ENCODE results near the gene BRD1. TPM values are rescaled to one million over a fixed set of nuclear protein-coding genes. Genes with fewer than 3 reads are reported as not detected.

The BRD1 gene
- total and polyA plus RNA-seq, 7 experiments from 2014 or later: 2.8 to 130 (median 84.5) TPM

DNA sequence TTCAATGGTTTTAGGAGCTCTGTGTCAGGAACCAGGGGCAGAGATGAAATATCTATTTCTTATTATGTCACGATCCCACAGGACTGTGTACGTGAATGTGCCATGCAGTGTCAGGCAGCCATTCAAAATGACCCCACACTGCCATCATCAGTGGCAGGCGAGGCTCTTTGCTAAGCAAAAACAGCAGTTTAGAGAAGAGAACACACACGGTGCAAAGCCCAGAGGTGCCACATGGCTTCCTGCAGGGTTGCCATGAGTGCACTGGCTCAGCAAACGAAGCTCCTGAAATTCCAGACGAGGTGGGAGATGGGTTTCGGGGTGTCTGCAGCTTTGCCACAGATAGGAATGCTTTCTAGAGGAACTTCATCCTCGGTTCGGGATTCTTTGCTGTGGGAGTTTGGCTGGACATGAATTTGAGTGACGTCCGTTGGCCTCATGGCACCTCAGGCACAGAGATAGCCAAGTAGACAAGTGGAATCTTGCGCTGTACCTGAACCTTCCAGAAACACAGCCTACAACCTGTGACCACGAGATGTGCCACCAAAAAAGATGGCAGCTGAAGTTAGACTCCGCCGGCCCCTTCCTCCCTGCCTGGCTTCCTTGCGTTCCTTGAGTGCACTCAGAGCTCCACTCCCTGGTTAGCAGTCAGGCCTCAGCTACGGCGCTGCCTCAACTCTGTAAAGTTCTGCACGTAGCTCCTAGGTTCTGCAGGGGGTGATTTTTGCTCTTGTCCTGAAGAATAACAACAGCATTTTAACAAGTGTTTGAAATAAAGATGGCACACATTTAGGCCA, 18.2 kb upstream of the BRD1 start:
- H3K9me3 Mint-ChIP-seq: no peaks in the 10 kb centered on the region
- peaks cover 0 to 53% (median 0%) of the 10 kb centered on the region in 5 donors for H3K27me3 Mint-ChIP-seq
- Histone ChIP-seq H3K27me3 (ENCODE audit: control insufficient read depth in 2 of 2, insufficient read depth in 2 of 2, low read length in 2 of 2) (no peaks in the 10 kb centered on the region), H3K27ac (ENCODE audit: low read depth, low read length) (no peak overlapping the region), H3K36me3 (ENCODE audit: control insufficient read depth in 2 of 3, insufficient read depth in 3 of 3, low read length in 3 of 3) (no peaks in the 10 kb centered on the region), H3K4me1 (ENCODE audit: control insufficient read depth in 2 of 2, insufficient read depth in 2 of 2, low read length in 2 of 2) (peaks cover 0 to 5% of the 10 kb centered on the region in 2 donors), H3K9me3 (ENCODE audit: control insufficient read depth in 2 of 3, low read length in 3 of 3) (no peaks in the 10 kb centered on the region), H3K4me3 (ENCODE audit: low read length) (no peak overlapping the region)
- peak overlapping the region in 1 of 10 donors; percentile 16 for H3K4me3 Mint-ChIP-seq
- POLR2A ChIA-PET: interaction anchor here (0.9 to 1.4 kb wide), 2 partner anchors 8 to 26 kb away, joined by 3 read pairs; no protein-coding TSS in a partner anchor
- DNase-seq: no peak
- peaks cover 5 to 12% (median 9%) of the 10 kb centered on the region in 7 donors for H3K4me1 Mint-ChIP-seq
- peak overlapping the region in 2 of 9 donors; percentile 27 to 28 for H3K27ac Mint-ChIP-seq
- ATAC-seq: no peak
- H3K36me3 Mint-ChIP-seq: no peaks in the 10 kb centered on the region
- intact Hi-C loops (cut with micrococcal nuclease): no loop called here
- CTCF ChIA-PET: interaction anchor here (0.6 to 1.2 kb wide), 2 partner anchors 9 to 10 kb away, joined by 4 to 5 read pairs; no protein-coding TSS in a partner anchor

DNA sequence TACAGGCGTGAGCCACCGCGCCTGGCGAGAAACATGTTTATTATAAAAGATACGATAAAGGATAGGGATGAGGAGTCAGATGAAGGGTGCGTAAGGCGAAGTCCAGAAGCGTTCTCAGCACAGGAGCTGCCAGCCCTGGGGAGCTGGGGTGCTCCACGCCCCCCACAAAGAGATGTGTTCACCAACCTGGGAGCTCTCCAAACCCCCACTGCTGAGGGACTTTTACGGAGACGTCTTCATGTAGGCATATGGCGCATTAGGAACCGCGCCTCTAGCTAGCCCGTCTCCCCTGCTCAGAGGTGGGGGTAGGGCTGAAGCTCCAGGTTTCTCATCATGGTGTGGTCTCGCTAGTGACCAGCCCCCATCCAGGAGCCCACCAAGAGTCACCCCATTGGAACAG, 17.6 kb upstream of the BRD1 start:
- no peak overlapping the region for H3K4me3 ChIP-seq (ENCODE audit: low read length)
- CTCF ChIA-PET: interaction anchor here (1.2 kb wide), 1 partner anchor 10 kb away, joined by 5 read pairs; no protein-coding TSS in a partner anchor

DNA sequence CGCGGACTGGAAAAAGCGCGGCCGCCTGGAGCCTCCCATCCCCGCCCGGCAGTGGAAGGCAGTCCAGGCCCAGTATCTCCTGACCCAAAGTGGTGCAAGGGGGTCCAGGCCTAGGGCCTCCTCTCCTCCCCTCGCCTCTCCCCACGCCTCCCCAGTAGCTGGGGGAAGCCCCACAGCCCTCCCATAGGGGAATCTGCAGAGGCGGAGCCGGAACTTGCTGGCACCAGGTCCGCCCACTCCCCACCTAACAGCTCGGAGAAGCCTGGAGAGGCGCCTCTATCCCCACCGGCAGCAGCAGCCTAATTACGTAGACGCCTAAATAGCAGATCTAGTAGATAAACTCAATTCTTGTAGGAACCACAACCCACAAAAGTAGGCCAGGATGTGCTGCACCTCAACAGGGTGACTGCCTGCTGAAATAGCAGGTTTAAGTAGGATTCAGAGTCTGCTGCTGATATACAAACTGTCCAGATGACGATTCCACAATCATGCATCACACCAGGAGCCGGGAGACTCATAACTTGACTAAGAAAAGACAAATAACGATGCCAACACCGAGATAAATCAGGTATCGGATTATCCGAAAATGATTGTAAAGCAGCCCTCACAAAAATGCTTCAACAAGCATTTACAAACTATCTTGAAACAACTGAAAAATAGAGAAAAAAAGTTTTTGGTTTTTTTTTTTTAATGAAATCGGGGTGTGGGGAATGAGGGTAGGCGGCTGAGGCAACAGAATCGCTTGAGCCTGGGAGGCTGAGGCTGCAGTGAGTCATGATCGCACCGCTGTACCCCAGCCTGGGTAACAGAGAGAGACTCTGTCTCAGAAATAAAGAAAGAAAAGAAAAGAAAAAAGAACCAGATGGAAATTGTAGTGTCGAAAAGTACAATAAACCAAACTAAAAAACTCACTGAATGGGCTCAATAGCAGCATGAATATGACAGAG, 11.4 kb upstream of the BRD1 start:
- H3K4me3 ChIP-seq (ENCODE audit: low read length): peak overlapping the region; percentile 66
- H3K27ac Mint-ChIP-seq: peak overlapping the region; percentile 88 to 98 (median 95)
- DNase-seq (peak; percentile 63 to 96 (median 93)), ATAC-seq (peak; percentile 99)
- POLR2A ChIA-PET: interaction anchor here (0.6 to 3.3 kb wide), 19 partner anchors 7 to 124 kb away, joined by 3 to 27 read pairs (median 3); no protein-coding TSS in a partner anchor
- H3K36me3 Mint-ChIP-seq: peaks cover 0 to 5% (median 0%) of the 10 kb centered on the region in 5 donors
- intact Hi-C loops (cut with micrococcal nuclease): loop anchor here (1.0 kb wide), 6 partner anchors 9 to 79 kb away; partner anchors contain the start of genes ZBED4 (in 2 of the 2), ALG12 (in 1 of the 2) and CRELD2 (in 1 of the 2)
- peaks cover 21 to 32% (median 28%) of the 10 kb centered on the region in 7 donors for H3K4me1 Mint-ChIP-seq
- H3K4me1 ChIP-seq (ENCODE audit: control insufficient read depth in 2 of 2, insufficient read depth in 2 of 2, low read length in 2 of 2): peaks cover 14 to 18% of the 10 kb centered on the region in 2 donors
- H3K36me3 ChIP-seq (ENCODE audit: control insufficient read depth in 2 of 3, insufficient read depth in 3 of 3, low read length in 3 of 3): no peaks in the 10 kb centered on the region
- H3K27me3 ChIP-seq (ENCODE audit: control insufficient read depth in 2 of 2, insufficient read depth in 2 of 2, low read length in 2 of 2): no peaks in the 10 kb centered on the region
- H3K9me3 Mint-ChIP-seq: no peaks in the 10 kb centered on the region
- H3K4me3 Mint-ChIP-seq: peak overlapping the region; percentile 61 to 86 (median 82)
- peaks cover 0 to 12% (median 0%) of the 10 kb centered on the region in 5 donors for H3K27me3 Mint-ChIP-seq
- H3K9me3 ChIP-seq (ENCODE audit: control insufficient read depth in 2 of 3, low read length in 3 of 3): no peaks in the 10 kb centered on the region
- H3K27ac ChIP-seq (ENCODE audit: low read depth, low read length): peak overlapping the region; percentile 100
- CTCF ChIA-PET: interaction anchor here (0.6 to 1.2 kb wide), 3 partner anchors 16 to 92 kb away, joined by 3 to 4 read pairs (median 3); no protein-coding TSS in a partner anchor

More for the DNA sequence above, 17.6 kb upstream of the BRD1 start:
- H3K36me3 Mint-ChIP-seq: no peaks in the 10 kb centered on the region
- H3K4me1 Mint-ChIP-seq: peaks cover 3 to 9% (median 7%) of the 10 kb centered on the region in 7 donors
- intact Hi-C loops (cut with micrococcal nuclease): no loop called here
- peaks cover 0 to 48% (median 0%) of the 10 kb centered on the region in 5 donors for H3K27me3 Mint-ChIP-seq
- POLR2A ChIA-PET: interaction anchor here (1.4 kb wide), 1 partner anchor 7 kb away, joined by 3 read pairs; no protein-coding TSS in a partner anchor
- Histone ChIP-seq H3K4me1 (ENCODE audit: control insufficient read depth in 2 of 2, insufficient read depth in 2 of 2, low read length in 2 of 2) (peaks cover 0 to 8% of the 10 kb centered on the region in 2 donors), H3K27ac (ENCODE audit: low read depth, low read length) (no peak overlapping the region), H3K9me3 (ENCODE audit: control insufficient read depth in 2 of 3, low read length in 3 of 3) (no peaks in the 10 kb centered on the region), H3K27me3 (ENCODE audit: control insufficient read depth in 2 of 2, insufficient read depth in 2 of 2, low read length in 2 of 2) (no peaks in the 10 kb centered on the region), H3K36me3 (ENCODE audit: control insufficient read depth in 2 of 3, insufficient read depth in 3 of 3, low read length in 3 of 3) (no peaks in the 10 kb centered on the region)
- H3K27ac Mint-ChIP-seq: no peak overlapping the region
- H3K4me3 Mint-ChIP-seq: no peak overlapping the region
- DNase-seq: no peak
- no peak for ATAC-seq
- H3K9me3 Mint-ChIP-seq: no peaks in the 10 kb centered on the region

DNA sequence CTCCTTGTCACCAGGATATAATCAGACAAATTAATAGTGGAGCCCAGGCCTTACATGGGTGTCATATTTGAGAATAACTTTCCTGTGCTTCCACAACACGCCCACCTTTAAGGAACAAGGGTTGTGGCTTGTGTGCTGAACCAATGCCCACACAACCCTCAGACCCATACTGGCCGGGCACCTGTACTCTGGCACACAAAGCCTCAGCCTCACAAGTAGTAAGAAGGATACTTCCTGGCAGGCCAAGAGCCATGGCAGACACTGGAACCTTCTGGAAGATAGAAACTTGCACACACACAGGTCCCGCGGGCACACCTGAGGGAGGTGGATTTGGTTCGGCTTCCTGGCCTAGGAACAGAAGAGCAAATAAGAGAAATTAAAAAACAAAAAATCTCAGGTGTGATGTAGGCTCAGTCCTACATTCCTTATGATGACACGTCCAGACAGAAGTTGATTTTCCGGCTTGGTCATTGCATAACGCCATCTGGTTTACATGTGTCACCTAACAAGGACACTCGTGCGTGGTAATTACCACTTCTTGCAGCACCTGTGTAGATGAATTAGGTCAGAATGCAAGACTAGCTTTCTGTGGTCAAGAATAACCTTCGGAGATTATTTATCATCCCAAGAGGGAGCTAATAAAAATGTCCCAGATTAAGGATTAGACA, 5.8 kb upstream of the BRD1 start:
- ChIA-PET POLR2A (no interaction called here), CTCF (no interaction called here)
- Mint-ChIP-seq H3K4me3 (peak overlapping the region in 1 of 10 donors; percentile 7), H3K9me3 (peaks cover 0 to 6% (median 0%) of the 10 kb centered on the region in 11 donors), H3K4me1 (peaks cover 15 to 43% (median 31%) of the 10 kb centered on the region in 7 donors), H3K27me3 (peaks cover 0 to 23% (median 0%) of the 10 kb centered on the region in 5 donors), H3K36me3 (peaks cover 0 to 12% (median 0%) of the 10 kb centered on the region in 5 donors), H3K27ac (peak overlapping the region in 1 of 9 donors; percentile 9)
- no peaks in the 10 kb centered on the region for H3K36me3 ChIP-seq (ENCODE audit: control insufficient read depth in 2 of 3, insufficient read depth in 3 of 3, low read length in 3 of 3)
- H3K4me1 ChIP-seq (ENCODE audit: control insufficient read depth in 2 of 2, insufficient read depth in 2 of 2, low read length in 2 of 2): peaks cover 6 to 13% of the 10 kb centered on the region in 2 donors
- H3K27ac ChIP-seq (ENCODE audit: low read depth, low read length): no peak overlapping the region
- ATAC-seq (no peak), DNase-seq (no peak)
- intact Hi-C loops (cut with micrococcal nuclease): no loop called here
- H3K4me3 ChIP-seq (ENCODE audit: low read length): no peak overlapping the region
- H3K27me3 ChIP-seq (ENCODE audit: control insufficient read depth in 2 of 2, insufficient read depth in 2 of 2, low read length in 2 of 2): no peaks in the 10 kb centered on the region
- H3K9me3 ChIP-seq (ENCODE audit: control insufficient read depth in 2 of 3, low read length in 3 of 3): no peaks in the 10 kb centered on the region

DNA sequence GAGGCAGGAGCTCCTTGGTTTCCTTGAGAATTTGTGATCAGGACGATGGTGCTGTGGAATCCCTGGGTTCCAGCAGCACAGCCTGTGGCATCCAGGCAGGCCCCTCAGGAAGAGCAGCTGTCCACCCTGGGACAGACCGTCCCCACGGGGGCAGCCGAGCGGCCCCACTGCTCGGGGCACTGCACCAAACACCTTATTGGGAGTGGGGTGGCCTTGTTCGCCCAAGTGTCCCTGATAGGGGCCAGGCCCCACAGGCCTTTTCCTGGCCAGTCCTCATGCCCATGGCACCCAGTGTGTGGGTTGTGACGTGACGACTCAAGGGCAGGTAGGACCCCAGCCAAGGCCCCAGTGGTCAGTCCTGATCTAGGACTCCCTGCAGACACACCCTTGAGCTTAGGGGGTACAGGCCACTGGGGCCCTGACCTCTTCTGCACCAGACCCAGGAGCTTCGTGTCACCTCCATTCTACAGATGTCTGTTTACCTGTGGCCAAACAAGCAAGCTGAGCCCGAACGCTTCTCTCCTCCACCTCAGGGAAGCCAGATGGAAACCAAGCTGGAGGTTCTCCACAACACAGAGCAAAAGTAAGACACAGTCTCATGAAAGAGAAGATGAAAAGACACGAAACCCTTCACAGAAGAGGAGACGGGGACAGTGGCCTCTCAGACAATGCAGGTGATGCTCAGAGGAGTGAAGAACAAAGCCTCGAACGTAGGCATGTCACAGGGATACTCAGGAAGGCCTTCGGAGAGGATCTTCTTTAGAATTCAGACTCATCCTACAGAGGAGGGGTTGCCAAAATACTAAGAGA, 1.6 kb upstream of the BRD1 start:
- POLR2A ChIA-PET: interaction anchor here (0.8 to 4.5 kb wide), 8 partner anchors 10 to 96 kb away, joined by 4 to 27 read pairs (median 5); no protein-coding TSS in a partner anchor

More for the DNA sequence above, 1.6 kb upstream of the BRD1 start:
- H3K4me3 ChIP-seq (ENCODE audit: low read length): no peak overlapping the region
- intact Hi-C loops (cut with micrococcal nuclease): loop anchor here (1.0 kb wide), 1 partner anchor 10 kb away; no protein-coding TSS in a partner anchor
- peak overlapping the region; percentile 95 for H3K27ac ChIP-seq (ENCODE audit: low read depth, low read length)
- peaks cover 0 to 18% (median 0%) of the 10 kb centered on the region in 5 donors for H3K27me3 Mint-ChIP-seq
- peaks cover 25 to 30% of the 10 kb centered on the region in 2 donors for H3K4me1 ChIP-seq (ENCODE audit: control insufficient read depth in 2 of 2, insufficient read depth in 2 of 2, low read length in 2 of 2)
- H3K9me3 Mint-ChIP-seq: peaks cover 0 to 6% (median 0%) of the 10 kb centered on the region in 11 donors
- H3K36me3 ChIP-seq (ENCODE audit: control insufficient read depth in 2 of 3, insufficient read depth in 3 of 3, low read length in 3 of 3): peaks cover 0 to 7% (median under 1%) of the 10 kb centered on the region in 3 experiments
- ATAC-seq (no peak), DNase-seq (peak in 3 of 9 donors; percentile 14 to 36 (median 31))
- H3K4me1 Mint-ChIP-seq: peaks cover 25 to 52% (median 39%) of the 10 kb centered on the region in 7 donors
- peaks cover 0 to 15% (median under 1%) of the 10 kb centered on the region in 5 donors for H3K36me3 Mint-ChIP-seq
- H3K4me3 Mint-ChIP-seq: peak overlapping the region; percentile 69 to 90 (median 80)
- peak overlapping the region; percentile 84 to 97 (median 95) for H3K27ac Mint-ChIP-seq
- H3K27me3 ChIP-seq (ENCODE audit: control insufficient read depth in 2 of 2, insufficient read depth in 2 of 2, low read length in 2 of 2): no peaks in the 10 kb centered on the region
- no peaks in the 10 kb centered on the region for H3K9me3 ChIP-seq (ENCODE audit: control insufficient read depth in 2 of 3, low read length in 3 of 3)
- CTCF ChIA-PET: no interaction called here
